Panc1 (cell line): ENCODE measurements around the gene BTBD9. TPM values are rescaled to one million over a fixed set of nuclear protein-coding genes. Genes with fewer than 3 reads are reported as not detected.

Experiments
- ATAC-seq: fragments of 200-7000 bp; cut with Tn5 transposase; 2 replicates; pipeline ENCODE4 v1.9.1; 2020; ENCODE audit warnings: mild to moderate bottlenecking, moderate library complexity
- BruUV-seq: library from RNA; stranded (reverse); fragments of 400-500 nt; replicated peaks from 2 replicates; lab custom pipeline; 2021; lab: Mats Ljungman, UMichigan
- CTCF ChIA-PET: fragments of 300-600 bp; sonication (Branson Sonifier 250); formaldehyde crosslinking; loops from one replicate; lab custom pipeline; 2022; ENCODE audit warnings: antibody characterized with exemption; lab: Charles Lee
- POLR2A ChIA-PET: fragments of 300-600 bp; sonication (Branson Sonifier 250); formaldehyde crosslinking; loops from one replicate; lab custom pipeline; 2022; ENCODE audit warnings: antibody characterized with exemption; lab: Charles Lee
- DNase-seq: peaks from one replicate; pipeline ENCODE4 v3.0.0-alpha.2; 2010; ENCODE audit warnings: low read depth, low spot score
- H3K27ac ChIP-seq: 2 replicates; pipeline ENCODE4 v1.5.1; 2011; ENCODE audit warnings: mild to moderate bottlenecking, low read length, inconsistent platforms
- H3K27me3 ChIP-seq: fragments of 200-500 bp; sonication (Bioruptor generic); 2 replicates; pipeline ENCODE4 v1.6.0; 2014; ENCODE audit warnings: low read length, inconsistent platforms; ENCODE audit not compliant: control insufficient read depth, insufficient read depth
- H3K36me3 ChIP-seq: fragments of 200-500 bp; sonication (Bioruptor generic); 2 replicates; pipeline ENCODE4 v1.5.1; 2014; ENCODE audit warnings: inconsistent platforms, mild to moderate bottlenecking, low read length, moderate library complexity; ENCODE audit not compliant: control insufficient read depth, insufficient read depth
- H3K4me1 ChIP-seq: 2 replicates; pipeline ENCODE4 v1.5.1; 2011; ENCODE audit warnings: inconsistent platforms, mild to moderate bottlenecking, low read length, moderate library complexity; ENCODE audit not compliant: control insufficient read depth, insufficient read depth
- H3K4me3 ChIP-seq, 2 experiments: 2 replicates each; pipeline ENCODE4 v1.5.1; 2011 to 2012; ENCODE audit warnings: low read depth in 2 of 2, low read length in 2 of 2, mild to moderate bottlenecking in 2 of 2, inconsistent platforms in 1 of 2, moderate library complexity in 1 of 2
- H3K9me3 ChIP-seq: fragments of 200-500 bp; sonication (Bioruptor generic); 2 replicates; pipeline ENCODE4 v1.5.1; 2014; ENCODE audit warnings: low read depth, mild to moderate bottlenecking, inconsistent platforms, low read length, moderate library complexity; ENCODE audit not compliant: control insufficient read depth, insufficient read depth
- CTCF ChIP-seq: fragments of 450-650 bp; IDR thresholded peaks from 2 replicates; pipeline ENCODE4 v1.5.1; 2017; ENCODE audit warnings: mild to moderate bottlenecking
- POLR2AphosphoS5 ChIP-seq: IDR thresholded peaks from 2 replicates; pipeline ENCODE4 v1.6.1; 2012; ENCODE audit warnings: mild to moderate bottlenecking, low read depth, low read length, moderate library complexity
- REST ChIP-seq, 2 experiments: IDR thresholded peaks; 2 replicates each; pipeline ENCODE4 v1.6.1; 2011 to 2012; ENCODE audit warnings: low read depth in 2 of 2, control low read depth in 1 of 2, low read length in 1 of 2, mild to moderate bottlenecking in 1 of 2, moderate library complexity in 1 of 2; ENCODE audit not compliant: insufficient read depth in 1 of 2
- SIN3A ChIP-seq: IDR thresholded peaks from 2 replicates; pipeline ENCODE4 v1.6.1; 2012; ENCODE audit warnings: low read depth, mild to moderate bottlenecking, low read length, moderate library complexity, borderline replicate concordance; ENCODE audit not compliant: insufficient read depth
- TCF7L2 ChIP-seq: IDR thresholded peaks from 2 replicates; pipeline ENCODE4 v1.6.1; 2011; ENCODE audit warnings: mild to moderate bottlenecking, low read depth, low read length, inconsistent platforms
- in situ Hi-C: cut with HindIII; loops from 2 replicates; pipeline ENCODE4 v1.10.0; 2016; ENCODE audit warnings: low sequenced_read_pairs, low pct_unique_long_range_greater_than_20kb
- intact Hi-C: fragments of 100-400 bp; cut with micrococcal nuclease; formaldehyde crosslinking; loops from one replicate; pipeline ENCODE4 v1.10.0; 2022; ENCODE audit not compliant: unreplicated experiment
- total RNA-seq: library from RNA; stranded (reverse); gene quantifications from one replicate; pipeline ENCODE4 v1.2.1, GENCODE V29; 2021; ENCODE audit not compliant: unreplicated experiment

Gene BTBD9
- total RNA-seq, 1 experiment from 2014 or later = 12.8 TPM

- in situ Hi-C loops (no loop called here), intact Hi-C loops (no loop called here)
- Histone ChIP-seq H3K27ac (no peak overlapping the region), H3K9me3 (no peaks in the 10 kb centered on the region), H3K4me1 (no peaks in the 10 kb centered on the region), H3K4me3 (no peak overlapping the region), H3K36me3 (no peaks in the 10 kb centered on the region), H3K27me3 (no peaks in the 10 kb centered on the region)
- ChIA-PET CTCF (no interaction called here), POLR2A (no interaction called here)
- ATAC-seq (no peak), DNase-seq (no peak)
- no TSS peak for BruUV-seq
- TF ChIP-seq SIN3A (no peak), CTCF (no peak), REST (IDR thresholded peaks at IDR 0.05; ENCODE audit: insufficient read depth in 1 of 2, low read depth in 2 of 2, low read length in 1 of 2) (no peak), TCF7L2 (no peak), POLR2AphosphoS5 (no peak)
These were observed 447.2 kb downstream of the BTBD9 start for GRCh38 chr6:38192487-38192886.

- DNase-seq = no peak
- CTCF ChIA-PET = no interaction called here
- in situ Hi-C loops (no loop called here), intact Hi-C loops (no loop called here)
- no peaks in the 10 kb centered on the region for H3K36me3 ChIP-seq
- TF ChIP-seq POLR2AphosphoS5 (no peak), REST (IDR thresholded peaks at IDR 0.05; ENCODE audit: insufficient read depth in 1 of 2, low read depth in 2 of 2, low read length in 1 of 2) (no peak), CTCF (no peak)
- no peaks in the 10 kb centered on the region for H3K4me1 ChIP-seq
- ATAC-seq = no peak
- H3K27me3 ChIP-seq = no peaks in the 10 kb centered on the region
- H3K27ac ChIP-seq = no peak overlapping the region
- no peaks in the 10 kb centered on the region for H3K9me3 ChIP-seq
- no TSS peak for BruUV-seq
- POLR2A ChIA-PET = no interaction called here
- no peak overlapping the region for H3K4me3 ChIP-seq
These were observed 447.7 kb downstream of the BTBD9 start for GRCh38 chr6:38192011-38192410.
